ENCODE results near the gene CDK5.

The CDK5 gene

DNA sequence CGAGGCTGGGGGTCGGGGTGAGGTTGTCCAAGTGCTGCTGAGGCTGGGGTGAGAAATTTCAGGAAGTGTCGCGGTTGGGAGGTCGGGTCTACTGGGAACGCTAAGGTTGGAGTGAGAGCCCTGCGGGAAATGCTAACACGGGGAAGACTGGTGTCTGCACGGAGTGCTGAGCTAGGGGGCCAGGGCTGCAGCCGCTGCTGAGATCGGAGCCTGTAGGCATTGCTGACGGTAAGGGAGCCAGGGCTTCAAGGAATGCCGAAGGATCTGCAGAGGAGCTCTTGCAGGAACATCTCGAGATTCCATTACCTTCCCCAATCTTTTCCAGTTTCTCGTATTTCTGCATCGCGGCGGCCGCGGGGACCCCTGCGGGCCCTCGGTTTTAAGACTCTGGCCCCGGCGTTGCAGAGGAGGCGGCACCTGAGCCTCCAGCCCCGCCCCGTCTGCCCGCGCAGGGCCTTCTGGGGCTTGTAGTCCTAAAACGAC lies at the start of gene CDK5:
CDK5 (minus strand) TSS at position 392 of the 483 bp plus-strand sequence; CDS start at position 343, 49 bp downstream.
- H3K4me3 ChIP-seq (ENCODE audit: low read depth, low read length) = peak within 1 kb of the TSS; percentile 75
- TF ChIP-seq, protein P1, sequence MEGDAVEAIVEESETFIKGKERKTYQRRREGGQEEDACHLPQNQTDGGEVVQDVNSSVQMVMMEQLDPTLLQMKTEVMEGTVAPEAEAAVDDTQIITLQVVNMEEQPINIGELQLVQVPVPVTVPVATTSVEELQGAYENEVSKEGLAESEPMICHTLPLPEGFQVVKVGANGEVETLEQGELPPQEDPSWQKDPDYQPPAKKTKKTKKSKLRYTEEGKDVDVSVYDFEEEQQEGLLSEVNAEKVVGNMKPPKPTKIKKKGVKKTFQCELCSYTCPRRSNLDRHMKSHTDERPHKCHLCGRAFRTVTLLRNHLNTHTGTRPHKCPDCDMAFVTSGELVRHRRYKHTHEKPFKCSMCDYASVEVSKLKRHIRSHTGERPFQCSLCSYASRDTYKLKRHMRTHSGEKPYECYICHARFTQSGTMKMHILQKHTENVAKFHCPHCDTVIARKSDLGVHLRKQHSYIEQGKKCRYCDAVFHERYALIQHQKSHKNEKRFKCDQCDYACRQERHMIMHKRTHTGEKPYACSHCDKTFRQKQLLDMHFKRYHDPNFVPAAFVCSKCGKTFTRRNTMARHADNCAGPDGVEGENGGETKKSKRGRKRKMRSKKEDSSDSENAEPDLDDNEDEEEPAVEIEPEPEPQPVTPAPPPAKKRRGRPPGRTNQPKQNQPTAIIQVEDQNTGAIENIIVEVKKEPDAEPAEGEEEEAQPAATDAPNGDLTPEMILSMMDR (IDR thresholded peaks at IDR 0.05; ENCODE audit: low read depth, low read length) = no peak

DNA sequence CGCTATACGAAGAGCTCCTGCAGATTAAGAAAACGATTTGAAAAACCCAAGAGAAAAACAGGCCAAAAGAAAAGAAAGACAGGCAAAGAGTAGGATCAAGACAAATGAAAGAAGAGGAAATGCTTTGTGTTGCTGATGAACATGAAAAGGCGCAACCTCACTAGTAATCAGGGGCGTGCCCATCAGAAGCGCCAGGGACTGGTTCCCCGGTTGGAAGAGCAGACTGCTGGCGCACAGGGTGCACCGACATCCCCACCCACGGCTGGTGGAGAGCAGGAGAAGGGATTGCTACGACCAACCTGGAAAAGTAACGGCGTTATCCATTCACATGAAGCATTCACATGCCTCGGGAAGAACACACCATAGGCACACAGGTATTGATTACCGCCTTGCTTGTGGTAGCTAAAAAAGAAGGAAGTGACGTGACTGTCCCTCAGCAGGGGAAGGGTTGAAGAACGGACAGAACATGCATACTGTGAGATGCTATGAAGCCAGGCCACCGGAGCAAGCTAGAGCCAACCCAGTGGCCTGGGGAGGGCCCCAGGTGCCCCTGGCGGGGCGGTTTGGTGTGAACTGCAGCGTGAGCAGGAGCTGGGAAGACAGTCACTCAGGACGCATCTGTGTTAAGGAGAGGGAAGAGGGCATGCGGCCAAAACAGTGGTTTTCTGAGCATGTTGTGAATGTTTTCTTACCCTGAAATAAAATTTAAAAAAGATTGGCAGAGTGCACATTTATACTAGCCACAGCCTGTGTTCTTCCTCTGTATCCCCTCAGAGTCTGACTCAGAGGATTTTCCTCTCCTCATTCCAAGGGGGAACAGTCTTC lies 46.9 kb upstream of the CDK5 start:
- TF ChIP-seq, protein P1 (IDR thresholded peaks at IDR 0.05; ENCODE audit: low read depth, low read length) = no peak
- no peak overlapping the region for H3K4me3 ChIP-seq (ENCODE audit: low read depth, low read length)

DNA sequence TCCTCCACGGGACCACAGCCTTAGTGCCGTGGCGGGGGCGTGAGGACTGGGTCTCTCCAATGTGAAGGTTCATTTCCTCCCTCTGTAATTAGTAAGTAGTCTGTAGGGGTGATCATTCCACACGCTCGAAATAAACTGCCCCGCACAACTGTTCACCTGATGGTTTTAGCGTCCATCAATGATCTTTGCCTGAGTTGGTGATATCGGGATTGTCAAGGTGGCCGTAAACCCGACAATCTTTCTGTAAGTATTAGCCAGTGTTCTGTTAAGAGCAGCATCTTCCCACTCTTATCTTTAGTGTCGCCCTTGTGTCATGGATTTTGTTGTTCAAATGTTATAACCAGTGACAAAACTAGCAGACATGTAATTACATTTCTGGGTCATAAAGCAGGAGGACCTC lies 46.3 kb upstream of the CDK5 start:
- TF ChIP-seq, protein P1 (IDR thresholded peaks at IDR 0.05; ENCODE audit: low read depth, low read length) = no peak
- no peak overlapping the region for H3K4me3 ChIP-seq (ENCODE audit: low read depth, low read length)

DNA sequence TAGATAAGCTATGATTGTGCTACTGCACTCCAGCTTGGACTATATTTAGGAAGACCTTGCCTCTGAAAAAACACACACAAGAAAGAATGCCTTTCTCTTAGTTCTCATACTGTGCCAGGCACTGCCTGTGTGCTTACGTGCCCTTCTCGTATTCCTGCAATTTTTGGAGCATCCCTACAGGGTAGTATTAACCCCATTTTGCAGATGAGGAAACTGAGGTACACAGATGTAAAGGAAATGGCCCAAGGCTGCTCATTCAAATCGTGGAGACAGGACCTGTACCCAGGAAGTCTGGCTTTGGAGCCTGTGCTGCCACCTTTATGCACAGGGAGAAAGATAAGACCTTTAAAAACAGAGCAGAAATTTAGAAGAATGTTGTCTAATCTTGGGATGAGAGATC lies 45.3 kb upstream of the CDK5 start:
- TF ChIP-seq, protein P1 (IDR thresholded peaks at IDR 0.05; ENCODE audit: low read depth, low read length) = no peak
- no peak overlapping the region for H3K4me3 ChIP-seq (ENCODE audit: low read depth, low read length)

DNA sequence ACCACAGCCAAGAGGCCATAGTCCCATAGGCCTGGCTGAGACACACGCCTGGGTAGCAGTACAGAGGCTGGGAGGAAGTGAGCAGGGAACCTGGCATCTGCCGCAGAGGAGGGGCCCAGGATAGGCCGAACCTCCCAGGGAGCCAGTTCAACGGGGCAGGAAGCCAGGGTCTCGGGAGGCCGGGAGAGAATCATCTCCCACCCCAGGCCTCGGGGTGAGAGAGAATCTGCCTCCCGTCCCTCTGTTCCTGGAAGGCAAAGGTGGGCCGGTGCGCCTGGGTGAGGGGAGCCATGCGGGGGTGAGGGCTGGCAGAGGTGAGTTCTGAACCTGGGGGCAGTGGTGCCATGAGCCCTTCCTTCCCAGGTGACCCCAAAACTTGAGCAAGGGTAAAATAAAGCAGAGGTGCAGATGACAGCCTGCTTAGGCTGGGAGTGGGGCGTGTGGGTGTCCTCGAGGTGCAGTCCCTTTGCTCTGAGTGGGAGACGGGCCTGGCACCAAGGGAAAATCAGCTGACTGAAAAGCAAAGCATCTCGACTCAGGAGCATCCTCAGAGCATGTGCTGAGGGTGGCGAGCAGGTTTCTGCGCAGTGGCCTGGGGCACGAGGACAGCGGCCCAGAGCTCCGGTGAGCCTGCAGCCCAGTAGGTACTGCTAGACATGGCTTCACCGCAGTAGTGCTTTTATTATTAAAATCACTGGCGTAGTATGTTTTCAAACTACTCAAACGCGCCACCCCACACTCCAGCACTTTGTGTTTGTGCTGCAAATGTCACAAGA lies 44.1 kb upstream of the CDK5 start:
- TF ChIP-seq, protein P1 (IDR thresholded peaks at IDR 0.05; ENCODE audit: low read depth, low read length) = no peak
- no peak overlapping the region for H3K4me3 ChIP-seq (ENCODE audit: low read depth, low read length)

DNA sequence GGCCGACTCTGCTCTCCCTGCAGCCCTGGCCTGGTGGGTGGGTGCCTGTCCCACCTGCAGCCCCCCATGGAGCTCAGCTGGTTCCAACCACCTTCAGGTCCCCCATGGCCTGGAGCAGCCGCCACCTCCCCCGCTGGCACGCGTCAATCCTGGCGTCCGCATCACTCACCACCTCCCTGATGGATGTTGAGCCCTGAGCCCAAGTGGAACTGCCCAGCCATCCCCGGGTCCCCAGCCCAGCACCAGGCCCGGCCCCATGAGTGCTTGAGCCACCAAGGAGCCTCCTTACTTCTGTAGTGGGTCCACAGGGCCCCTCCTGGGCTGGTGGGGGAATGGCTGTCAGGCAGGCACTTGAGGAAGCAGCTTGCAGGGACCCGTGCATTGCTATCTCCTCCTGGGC lies 43.2 kb upstream of the CDK5 start:
- TF ChIP-seq, protein P1 (IDR thresholded peaks at IDR 0.05; ENCODE audit: low read depth, low read length) = no peak
- H3K4me3 ChIP-seq (ENCODE audit: low read depth, low read length) = no peak overlapping the region
